ENCODE measurements around the gene HOXD4. TPM values are rescaled to one million over a fixed set of nuclear protein-coding genes. Genes with fewer than 3 reads are reported as not detected.

Gene HOXD4
- total RNA-seq, 4 donors from 2014 or later, result 2.2 to 2.6 TPM; not detected in 2

- TF ChIP-seq CTCF (IDR thresholded peaks at IDR 0.05), result no peak
- no peak for TF ChIP-seq POLR2A (IDR thresholded peaks at IDR 0.05)
- intact Hi-C loops (cut with DNase I; ENCODE audit: low total_unique reads), result loop anchor here (5.0 kb wide), 1 partner anchor 1293 kb away; no protein-coding TSS in a partner anchor
- 5 to 11% methylated on average over 41 to 51 of the region's 56 CpGs for WGBS, 2 donors
- DNase-seq (ENCODE audit: low spot score in 2 of 2), result peak in 1 of 2 donors; percentile 80
- no peak overlapping the region for H3K4me3 ChIP-seq (ENCODE audit: low read depth, poor library complexity, severe bottlenecking)
These were observed 46.9 kb upstream of the HOXD4 start for GRCh38 chr2:176104316-176105077.

- WGBS, 2 donors, result 26 to 28% methylated on average over 25 of the region's 25 CpGs
- intact Hi-C loops (cut with DNase I; ENCODE audit: low total_unique reads), result loop anchor here (5.0 kb wide), 1 partner anchor 1292 kb away; no protein-coding TSS in a partner anchor
- peak in 1 of 2 donors; percentile 67 for DNase-seq (ENCODE audit: low spot score in 2 of 2)
- TF ChIP-seq CTCF (IDR thresholded peaks at IDR 0.05), result no peak
- no peak for TF ChIP-seq POLR2A (IDR thresholded peaks at IDR 0.05)
- H3K4me3 ChIP-seq (ENCODE audit: low read depth, poor library complexity, severe bottlenecking), result no peak overlapping the region
These were observed 46.1 kb upstream of the HOXD4 start for GRCh38 chr2:176105078-176105729.

- H3K4me3 ChIP-seq (ENCODE audit: low read depth, poor library complexity, severe bottlenecking), result no peak overlapping the region
- DNase-seq (ENCODE audit: low spot score in 2 of 2), result peak in 1 of 2 donors; percentile 67
- no peak for TF ChIP-seq CTCF (IDR thresholded peaks at IDR 0.05)
- TF ChIP-seq POLR2A (IDR thresholded peaks at IDR 0.05), result no peak
- intact Hi-C loops (cut with DNase I; ENCODE audit: low total_unique reads), result loop anchor here (5.0 kb wide), 1 partner anchor 1291 kb away; no protein-coding TSS in a partner anchor
- 33 to 39% methylated on average over 25 of the region's 25 CpGs for WGBS, 2 donors
These were observed 45.4 kb upstream of the HOXD4 start for GRCh38 chr2:176105730-176106580.

GRCh38 chr2:176106581-176107539, 44.5 kb upstream of the HOXD4 start, which contains the start of gene HOXD11:
HOXD11 (plus strand) TSS chr2:176107280; CDS start chr2:176107356, 76 bp downstream.
- intact Hi-C loops (cut with DNase I; ENCODE audit: low total_unique reads), result loop anchor here (5.0 kb wide), 1 partner anchor 1290 kb away; no protein-coding TSS in a partner anchor
- H3K4me3 ChIP-seq (ENCODE audit: low read depth, poor library complexity, severe bottlenecking), result peak within 1 kb of the TSS; percentile 27
- TF ChIP-seq POLR2A (IDR thresholded peaks at IDR 0.05) (no peak), CTCF (IDR thresholded peaks at IDR 0.05) (no peak)
- 2 to 3% methylated on average over 68 to 72 of the region's 85 CpGs for WGBS, 2 donors
- DNase-seq (ENCODE audit: low spot score in 2 of 2), result peak in 1 of 2 donors; percentile 89

Data from lower leg skin (tissue), 4 donors.